Thyroid gland (tissue), 4 donors: ENCODE results near the gene MECR.
A peak's percentile ranks its signal among the peaks of the same experiment; 100 is the strongest.

Source experiments
- CTCF ChIP-seq, 6 experiments: fragments of 200-600 bp in 3 of 6; fragments of 450-650 bp in 3 of 6; sonication (generic) in 3 of 6; IDR thresholded peaks; one replicate each; pipeline ENCODE4 v1.5.1; 2016 to 2019; ENCODE audit warnings: antibody characterized with exemption in 6 of 6, mild to moderate bottlenecking in 2 of 6, inconsistent platforms in 1 of 6, moderate library complexity in 1 of 6
- POLR2A ChIP-seq, 2 donors: fragments of 450-650 bp; IDR thresholded peaks; one replicate each; pipeline ENCODE4 v1.6.1; 2017; ENCODE audit warnings: antibody characterized with exemption in 2 of 2, mild to moderate bottlenecking in 2 of 2, moderate library complexity in 1 of 2

GRCh38 chr1:29235955-29236711 is 5.4 kb upstream of the MECR start, which contains the start of gene PTPRU:
- TF ChIP-seq CTCF (IDR thresholded peaks at IDR 0.05) = peak in 5 of 6 experiments; percentile 27 to 99 (median 97)
- TF ChIP-seq POLR2A (IDR thresholded peaks at IDR 0.05) = peak in 1 of 2 donors; percentile 58
